OCI-LY1 (cell line): ENCODE measurements around the gene GOLGA1.

Experiments used
- EZH2 ChIP-seq: fragments of 200-600 bp; sonication (generic), shearing (Covaris generic); IDR thresholded peaks from 2 replicates; pipeline ENCODE4 v1.8.0; 2017; ENCODE audit warnings: borderline replicate concordance, mixed run types, mild to moderate bottlenecking, antibody characterized with exemption, low read length, moderate library complexity, mixed read lengths
- TF ChIP-seq, protein P1 (sequence below): fragments of 200-600 bp; sonication (generic), shearing (Covaris generic); IDR thresholded peaks from 2 replicates; pipeline ENCODE4 v1.5.1; 2017; ENCODE audit warnings: mild to moderate bottlenecking, antibody characterized with exemption, low read length, moderate library complexity, mixed read lengths

GRCh38 chr9:124852121-124852828 is 88.6 kb downstream of the GOLGA1 start:
- TF ChIP-seq, protein P1, sequence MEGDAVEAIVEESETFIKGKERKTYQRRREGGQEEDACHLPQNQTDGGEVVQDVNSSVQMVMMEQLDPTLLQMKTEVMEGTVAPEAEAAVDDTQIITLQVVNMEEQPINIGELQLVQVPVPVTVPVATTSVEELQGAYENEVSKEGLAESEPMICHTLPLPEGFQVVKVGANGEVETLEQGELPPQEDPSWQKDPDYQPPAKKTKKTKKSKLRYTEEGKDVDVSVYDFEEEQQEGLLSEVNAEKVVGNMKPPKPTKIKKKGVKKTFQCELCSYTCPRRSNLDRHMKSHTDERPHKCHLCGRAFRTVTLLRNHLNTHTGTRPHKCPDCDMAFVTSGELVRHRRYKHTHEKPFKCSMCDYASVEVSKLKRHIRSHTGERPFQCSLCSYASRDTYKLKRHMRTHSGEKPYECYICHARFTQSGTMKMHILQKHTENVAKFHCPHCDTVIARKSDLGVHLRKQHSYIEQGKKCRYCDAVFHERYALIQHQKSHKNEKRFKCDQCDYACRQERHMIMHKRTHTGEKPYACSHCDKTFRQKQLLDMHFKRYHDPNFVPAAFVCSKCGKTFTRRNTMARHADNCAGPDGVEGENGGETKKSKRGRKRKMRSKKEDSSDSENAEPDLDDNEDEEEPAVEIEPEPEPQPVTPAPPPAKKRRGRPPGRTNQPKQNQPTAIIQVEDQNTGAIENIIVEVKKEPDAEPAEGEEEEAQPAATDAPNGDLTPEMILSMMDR, result no peak
- TF ChIP-seq EZH2, result no peak
